H9 (cell line): ENCODE results near the gene VAV1. TPM values are rescaled to one million over a fixed set of nuclear protein-coding genes. Genes with fewer than 3 reads are reported as not detected.

Source experiments
- DNase-seq: peaks from one replicate; pipeline ENCODE4 v3.0.0-alpha.2; 2017
- H2AFZ ChIP-seq: one replicate; pipeline ENCODE4 v1.6.1; 2013; ENCODE audit warnings: mild to moderate bottlenecking, low read length, control low read depth, moderate library complexity
- H2AK5ac ChIP-seq: 2 replicates; pipeline ENCODE4 v1.6.1; 2013; ENCODE audit warnings: low read length, control low read depth, mixed read lengths; ENCODE audit not compliant: insufficient read length
- H2BK120ac ChIP-seq: one replicate; pipeline ENCODE4 v1.6.1; 2013; ENCODE audit warnings: low read depth, mild to moderate bottlenecking, low read length, control low read depth, inconsistent platforms; ENCODE audit not compliant: poor library complexity, severe bottlenecking
- H2BK12ac ChIP-seq: 2 replicates; pipeline ENCODE4 v1.6.1; 2013; ENCODE audit warnings: low read length, control low read depth, mixed read lengths, low read depth; ENCODE audit not compliant: insufficient read length
- H2BK15ac ChIP-seq: 2 replicates; pipeline ENCODE4 v1.6.1; 2013; ENCODE audit warnings: low read depth, low read length, control low read depth
- H2BK20ac ChIP-seq: one replicate; pipeline ENCODE4 v1.6.1; 2013; ENCODE audit warnings: low read depth, mild to moderate bottlenecking, low read length, control low read depth, inconsistent platforms; ENCODE audit not compliant: poor library complexity, severe bottlenecking
- H2BK5ac ChIP-seq: 2 replicates; pipeline ENCODE4 v1.6.1; 2013; ENCODE audit warnings: low read length, control low read depth, mixed read lengths; ENCODE audit not compliant: insufficient read length
- H3K14ac ChIP-seq: 2 replicates; pipeline ENCODE4 v1.6.1; 2013; ENCODE audit warnings: low read length, control low read depth; ENCODE audit not compliant: insufficient read depth
- H3K18ac ChIP-seq: 2 replicates; pipeline ENCODE4 v1.6.1; 2013; ENCODE audit warnings: low read depth, mild to moderate bottlenecking, mixed read lengths, low read length, control low read depth; ENCODE audit not compliant: insufficient read length
- H3K23ac ChIP-seq: 2 replicates; pipeline ENCODE4 v1.6.1; 2013; ENCODE audit warnings: low read length, control low read depth, mixed read lengths, low read depth; ENCODE audit not compliant: insufficient read length
- H3K23me2 ChIP-seq: 2 replicates; pipeline ENCODE4 v1.6.1; 2013; ENCODE audit warnings: low read depth, mild to moderate bottlenecking, mixed read lengths, low read length, control low read depth; ENCODE audit not compliant: insufficient read length, poor library complexity, severe bottlenecking
- H3K27ac ChIP-seq: 2 replicates; pipeline ENCODE4 v1.5.1; 2013; ENCODE audit warnings: low read length, control low read depth, mixed read lengths, low read depth; ENCODE audit not compliant: insufficient read length
- H3K27me3 ChIP-seq: 2 replicates; pipeline ENCODE4 v1.6.1; 2013; ENCODE audit warnings: low read length, control low read depth, inconsistent platforms; ENCODE audit not compliant: insufficient read depth
- H3K4ac ChIP-seq: 2 replicates; pipeline ENCODE4 v1.6.1; 2013; ENCODE audit warnings: low read depth, mild to moderate bottlenecking, control low read depth, inconsistent platforms, low read length, moderate library complexity
- H3K4me1 ChIP-seq: 2 replicates; pipeline ENCODE4 v1.6.1; 2013; ENCODE audit warnings: low read length, control low read depth, inconsistent platforms; ENCODE audit not compliant: insufficient read depth
- H3K4me2 ChIP-seq: 2 replicates; pipeline ENCODE4 v1.6.1; 2013; ENCODE audit warnings: low read length, control low read depth, mixed read lengths; ENCODE audit not compliant: insufficient read length, insufficient read depth
- H3K56ac ChIP-seq: 2 replicates; pipeline ENCODE4 v1.6.1; 2013; ENCODE audit warnings: low read depth, mild to moderate bottlenecking, mixed read lengths, low read length, control low read depth; ENCODE audit not compliant: insufficient read length
- H3K79me1 ChIP-seq: 2 replicates; pipeline ENCODE4 v1.6.1; 2013; ENCODE audit warnings: low read depth, mild to moderate bottlenecking, moderate library complexity, low read length, control low read depth, inconsistent platforms; ENCODE audit not compliant: insufficient read depth, poor library complexity, severe bottlenecking
- H3K79me2 ChIP-seq: 2 replicates; pipeline ENCODE4 v1.6.1; 2013; ENCODE audit warnings: low read length, control low read depth, inconsistent platforms; ENCODE audit not compliant: insufficient read depth
- H3K9ac ChIP-seq: 2 replicates; pipeline ENCODE4 v1.6.1; 2013; ENCODE audit warnings: low read length, control low read depth, mixed read lengths; ENCODE audit not compliant: insufficient read length; ENCODE audit errors: extremely low read depth
- H3K9me3 ChIP-seq: one replicate; pipeline ENCODE4 v1.6.1; 2013; ENCODE audit warnings: low read depth, low read length, inconsistent platforms; ENCODE audit not compliant: control insufficient read depth
- H3T11ph ChIP-seq: one replicate; pipeline ENCODE4 v1.6.1; 2013; ENCODE audit warnings: mild to moderate bottlenecking, low read length, control low read depth, inconsistent platforms
- H4K20me1 ChIP-seq: one replicate; pipeline ENCODE4 v1.6.1; 2013; ENCODE audit not compliant: control insufficient read depth, insufficient read length, insufficient read depth
- H4K5ac ChIP-seq: 2 replicates; pipeline ENCODE4 v1.6.1; 2013; ENCODE audit warnings: low read depth, mild to moderate bottlenecking, mixed read lengths, low read length, control low read depth; ENCODE audit not compliant: insufficient read length
- H4K8ac ChIP-seq: replicated peaks from 2 replicates; pipeline ENCODE4 v1.6.1; 2013; ENCODE audit warnings: low read length, control low read depth, mixed read lengths, low read depth; ENCODE audit not compliant: insufficient read length
- H4K91ac ChIP-seq: 2 replicates; pipeline ENCODE4 v1.6.1; 2013; ENCODE audit warnings: low read depth, mild to moderate bottlenecking, moderate library complexity, mixed read lengths, low read length, control low read depth; ENCODE audit not compliant: insufficient read length
- H3K27ac Mint-ChIP-seq, 3 experiments: 2 replicates in 2 of 3; 3 replicates in 1 of 3; pipeline ENCODE4 v1.8.0; 2020 to 2021; ENCODE audit warnings: mixed read lengths in 3 of 3, mild to moderate bottlenecking in 1 of 3, moderate library complexity in 1 of 3
- H3K27me3 Mint-ChIP-seq: 2 replicates; pipeline ENCODE4 v1.8.0; 2021; ENCODE audit warnings: low read depth, mild to moderate bottlenecking, moderate library complexity, mixed read lengths
- H3K36me3 Mint-ChIP-seq, 3 experiments: 2 replicates in 2 of 3; 3 replicates in 1 of 3; pipeline ENCODE4 v1.8.0; 2020 to 2021; ENCODE audit warnings: low read depth in 3 of 3, mixed read lengths in 3 of 3; ENCODE audit not compliant: insufficient read depth in 1 of 3
- H3K4me1 Mint-ChIP-seq, 2 experiments: 2 replicates each; pipeline ENCODE4 v1.8.0; 2020; ENCODE audit warnings: mixed read lengths in 2 of 2
- H3K4me3 Mint-ChIP-seq, 2 experiments: 2 replicates in 1 of 2; 3 replicates in 1 of 2; pipeline ENCODE4 v1.8.0; 2020 to 2021; ENCODE audit warnings: mild to moderate bottlenecking in 2 of 2, mixed read lengths in 2 of 2, moderate library complexity in 1 of 2
- H3K9me3 Mint-ChIP-seq, 2 experiments: 2 replicates in 1 of 2; 3 replicates in 1 of 2; pipeline ENCODE4 v1.8.0; 2020; ENCODE audit warnings: mild to moderate bottlenecking in 2 of 2, mixed read lengths in 2 of 2, moderate library complexity in 1 of 2
- WGBS: extraction: QIAGEN DNeasy Blood & Tissue Kit; methylation state at CpG from one replicate; pipeline ENCODE4 v1.1.7; 2013; ENCODE audit warnings: missing lambda C conversion rate, low lambda C conversion rate, mixed read lengths; ENCODE audit not compliant: insufficient read length; ENCODE audit errors: extremely low coverage; 5-methylcytosine and 5-hydroxymethylcytosine counted together
- total RNA-seq: library from RNA; stranded (reverse); gene quantifications from 2 replicates; pipeline ENCODE4 v1.2.1, GENCODE V29; 2021
- TF ChIP-seq, protein P1 (sequence below): fragments of 200-600 bp; sonication (generic); conservative IDR thresholded peaks from 3 replicates; pipeline ENCODE4 v1.8.0; 2021; ENCODE audit warnings: antibody characterized with exemption, mild to moderate bottlenecking

VAV1 gene
- total RNA-seq, 1 experiment from 2014 or later, result 0.90 TPM

DNA sequence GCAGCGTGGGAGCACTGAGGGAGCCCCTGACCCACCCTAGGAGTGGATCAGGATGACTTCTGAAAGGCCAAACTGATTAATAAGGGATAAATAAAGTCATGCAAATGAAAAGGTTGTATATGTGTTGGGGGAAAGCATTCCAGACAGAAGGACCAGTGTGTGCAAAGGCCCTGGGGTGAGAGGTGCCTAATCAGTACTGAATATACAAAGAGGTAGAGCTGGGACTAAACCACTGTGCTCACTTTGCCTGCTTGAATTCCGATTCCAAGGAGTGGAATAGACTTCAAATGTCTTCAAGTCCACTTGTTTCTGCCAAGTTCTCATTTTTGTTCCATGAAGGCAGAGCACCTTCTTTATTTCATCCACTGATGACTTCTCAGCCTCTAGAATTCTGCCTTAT is 82.2 kb downstream of the VAV1 start:
- Histone ChIP-seq H3K4ac (no peak overlapping the region), H2BK12ac (no peak overlapping the region), H2BK5ac (no peak overlapping the region), H4K5ac (no peak overlapping the region), H3K9ac (no peak overlapping the region), H3K4me2 (no peak overlapping the region), H2AK5ac (no peak overlapping the region), H2BK20ac (no peak overlapping the region), H4K20me1 (no peaks in the 10 kb centered on the region), H2AFZ (no peak overlapping the region), H3T11ph (no peak overlapping the region), H3K23me2 (peaks cover 4% of the 10 kb centered on the region), H3K23ac (no peak overlapping the region), H3K4me1 (no peaks in the 10 kb centered on the region), H3K18ac (no peak overlapping the region), H4K91ac (no peak overlapping the region), H3K79me2 (no peaks in the 10 kb centered on the region), H3K9me3 (no peaks in the 10 kb centered on the region), H4K8ac (no peak overlapping the region), H3K27me3 (no peaks in the 10 kb centered on the region), H2BK120ac (no peak overlapping the region), H2BK15ac (no peak overlapping the region), H3K14ac (no peak overlapping the region), H3K27ac (no peak overlapping the region), H3K56ac (no peak overlapping the region), H3K79me1 (no peaks in the 10 kb centered on the region)
- no peak overlapping the region for H3K4me3 Mint-ChIP-seq
- DNase-seq, result no peak
- TF ChIP-seq, protein P1, sequence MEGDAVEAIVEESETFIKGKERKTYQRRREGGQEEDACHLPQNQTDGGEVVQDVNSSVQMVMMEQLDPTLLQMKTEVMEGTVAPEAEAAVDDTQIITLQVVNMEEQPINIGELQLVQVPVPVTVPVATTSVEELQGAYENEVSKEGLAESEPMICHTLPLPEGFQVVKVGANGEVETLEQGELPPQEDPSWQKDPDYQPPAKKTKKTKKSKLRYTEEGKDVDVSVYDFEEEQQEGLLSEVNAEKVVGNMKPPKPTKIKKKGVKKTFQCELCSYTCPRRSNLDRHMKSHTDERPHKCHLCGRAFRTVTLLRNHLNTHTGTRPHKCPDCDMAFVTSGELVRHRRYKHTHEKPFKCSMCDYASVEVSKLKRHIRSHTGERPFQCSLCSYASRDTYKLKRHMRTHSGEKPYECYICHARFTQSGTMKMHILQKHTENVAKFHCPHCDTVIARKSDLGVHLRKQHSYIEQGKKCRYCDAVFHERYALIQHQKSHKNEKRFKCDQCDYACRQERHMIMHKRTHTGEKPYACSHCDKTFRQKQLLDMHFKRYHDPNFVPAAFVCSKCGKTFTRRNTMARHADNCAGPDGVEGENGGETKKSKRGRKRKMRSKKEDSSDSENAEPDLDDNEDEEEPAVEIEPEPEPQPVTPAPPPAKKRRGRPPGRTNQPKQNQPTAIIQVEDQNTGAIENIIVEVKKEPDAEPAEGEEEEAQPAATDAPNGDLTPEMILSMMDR, result no peak
- H3K27me3 Mint-ChIP-seq, result peaks cover 3% of the 10 kb centered on the region
- WGBS, result no CpG with 5 or more reads among the region's 2 CpGs
- no peaks in the 10 kb centered on the region for H3K36me3 Mint-ChIP-seq
- no peak overlapping the region for H3K27ac Mint-ChIP-seq
- H3K4me1 Mint-ChIP-seq, result no peaks in the 10 kb centered on the region
- H3K9me3 Mint-ChIP-seq, result peaks cover 2 to 59% of the 10 kb centered on the region in 2 experiments; a peak in 4 of 5 replicates
